HEK293 (cell line): ENCODE results near the gene SYCP3.

ENCODE experiments used
- CTCF ChIA-PET: fragments of 350-600 bp; formaldehyde crosslinking; extraction: SDS; loops from one replicate; lab custom pipeline; 2021; ENCODE audit warnings: antibody characterized with exemption; lab: Yijun Ruan, JAX
- POLR2A ChIA-PET: fragments of 300-600 bp; formaldehyde crosslinking; extraction: SDS; loops from one replicate; lab custom pipeline; 2020; ENCODE audit warnings: antibody characterized with exemption, inconsistent platforms; lab: Yijun Ruan, JAX
- H3K27ac ChIP-seq: fragments of 200-500 bp; sonication (Bioruptor generic); 2 replicates; pipeline ENCODE4 v1.5.1; 2014; ENCODE audit warnings: low read depth, low read length, control low read depth, inconsistent platforms; ENCODE audit errors: extremely low read depth
- H3K36me3 ChIP-seq, 2 experiments: fragments of 200-500 bp in 1 of 2; sonication (Bioruptor generic) in 1 of 2; 1 replicate in 1 of 2; 2 replicates in 1 of 2; pipeline ENCODE4 v1.5.1; 2014 to 2017; ENCODE audit warnings: inconsistent platforms in 2 of 2, low read length in 2 of 2; ENCODE audit not compliant: control insufficient read depth in 2 of 2, insufficient read depth in 1 of 2
- H3K4me1 ChIP-seq: fragments of 200-500 bp; sonication (Bioruptor generic); 2 replicates; pipeline ENCODE4 v1.5.1; 2014; ENCODE audit warnings: mild to moderate bottlenecking, low read length, inconsistent platforms; ENCODE audit not compliant: control insufficient read depth, insufficient read depth
- H3K4me3 ChIP-seq: 2 replicates; pipeline ENCODE4 v1.5.1; 2011; ENCODE audit warnings: low read depth, mild to moderate bottlenecking, control low read depth, low read length, moderate library complexity
- H3K9me3 ChIP-seq: fragments of 200-500 bp; sonication (Bioruptor generic); 2 replicates; pipeline ENCODE4 v1.5.1; 2014; ENCODE audit warnings: low read depth, low read length, inconsistent platforms; ENCODE audit not compliant: control insufficient read depth, insufficient read depth
- GFI1B ChIP-seq: fragments of 450-650 bp; formaldehyde crosslinking; IDR thresholded peaks from 2 replicates; pipeline ENCODE4 v1.5.1; 2016; ENCODE audit warnings: missing biosample characterization, missing genetic modification characterization
- ZBTB20 ChIP-seq: fragments of 450-650 bp; formaldehyde crosslinking; IDR thresholded peaks from 2 replicates; pipeline ENCODE4 v1.5.1; 2016; ENCODE audit warnings: missing biosample characterization, missing genetic modification characterization
- ZBTB48 ChIP-seq: fragments of 450-650 bp; formaldehyde crosslinking; IDR thresholded peaks from 2 replicates; pipeline ENCODE4 v1.5.1; 2016; ENCODE audit warnings: missing biosample characterization, missing genetic modification characterization
- ZBTB7A ChIP-seq: fragments of 450-650 bp; formaldehyde crosslinking; IDR thresholded peaks from 2 replicates; pipeline ENCODE4 v1.5.1; 2016; ENCODE audit warnings: low read depth, missing biosample characterization, missing genetic modification characterization
- ZNF19 ChIP-seq: fragments of 450-650 bp; formaldehyde crosslinking; IDR thresholded peaks from 2 replicates; pipeline ENCODE4; 2016; ENCODE audit warnings: missing biosample characterization, missing genetic modification characterization, low read depth
- ZNF202 ChIP-seq: fragments of 450-650 bp; formaldehyde crosslinking; IDR thresholded peaks from 2 replicates; pipeline ENCODE4 v1.5.1; 2016; ENCODE audit warnings: missing biosample characterization, missing genetic modification characterization, borderline replicate concordance
- ZNF239 ChIP-seq: fragments of 450-650 bp; formaldehyde crosslinking; IDR thresholded peaks from 2 replicates; pipeline ENCODE4 v1.5.1; 2016; ENCODE audit warnings: missing biosample characterization, missing genetic modification characterization
- ZNF707 ChIP-seq: fragments of 450-650 bp; formaldehyde crosslinking; IDR thresholded peaks from 2 replicates; pipeline ENCODE4 v1.5.1; 2016; ENCODE audit warnings: missing biosample characterization, missing genetic modification characterization
- ZNF843 ChIP-seq: fragments of 450-650 bp; formaldehyde crosslinking; IDR thresholded peaks from 2 replicates; pipeline ENCODE4 v1.5.1; 2016; ENCODE audit warnings: missing biosample characterization, missing genetic modification characterization
- TF ChIP-seq, protein P1 (sequence below): fragments of 450-650 bp; formaldehyde crosslinking; IDR thresholded peaks from 2 replicates; pipeline ENCODE4 v1.5.1; 2017; ENCODE audit warnings: missing biosample characterization, missing genetic modification characterization
- TF ChIP-seq, protein P2 (sequence below): fragments of 450-650 bp; formaldehyde crosslinking; IDR thresholded peaks from 2 replicates; pipeline ENCODE4 v1.5.1; 2016; ENCODE audit warnings: missing biosample characterization, missing genetic modification characterization
- TF ChIP-seq, protein P3 (sequence below): fragments of 450-650 bp; formaldehyde crosslinking; IDR thresholded peaks from 2 replicates; pipeline ENCODE4 v1.5.1; 2016; ENCODE audit warnings: missing biosample characterization, missing genetic modification characterization

SYCP3 gene

DNA sequence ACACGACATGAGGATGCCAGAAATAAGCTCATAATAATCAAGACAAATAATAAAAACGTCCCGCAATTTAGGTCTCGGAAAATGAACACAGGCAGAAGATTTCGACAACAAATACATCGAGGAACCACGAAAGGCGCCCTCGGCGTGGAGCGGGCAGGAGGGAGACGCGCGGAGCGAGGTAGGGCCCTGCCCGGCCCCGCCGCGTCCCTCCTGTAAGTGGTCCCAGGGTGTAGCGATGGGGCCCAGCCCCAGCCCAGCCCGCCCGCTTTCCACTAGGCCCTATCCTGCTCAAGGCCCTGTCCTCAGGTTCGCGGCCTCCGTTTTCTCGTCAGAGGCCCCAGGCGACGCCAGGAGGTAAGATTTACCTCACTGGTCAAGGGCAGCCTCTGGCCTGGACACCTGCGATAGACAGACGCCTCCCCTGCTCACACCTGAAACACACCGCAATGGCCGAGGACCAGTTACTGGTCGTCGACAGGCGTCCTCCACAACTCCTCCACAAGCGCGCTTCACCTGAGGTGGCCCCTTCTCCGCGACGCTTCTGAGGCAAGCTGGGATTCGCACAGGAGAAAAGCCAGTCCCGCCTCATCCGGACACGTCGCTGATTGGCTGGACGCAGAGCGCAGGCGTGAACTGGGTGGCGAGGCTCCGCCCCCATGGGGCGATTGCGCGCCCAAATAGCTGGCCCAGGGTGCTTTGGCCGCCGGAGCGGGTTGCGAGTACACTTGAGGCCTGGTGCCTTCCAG lies at the start of gene SYCP3:
Gene SYCP3 (minus strand): TSS at position 543 of the 746 bp plus-strand sequence. CDS start 1,527 bp downstream, outside the sequence.
- Histone ChIP-seq H3K27ac (no peak within 1 kb of the TSS), H3K9me3 (no peaks in the 10 kb centered on the region), H3K4me1 (no peaks in the 10 kb centered on the region), H3K4me3 (no peak within 1 kb of the TSS), H3K36me3 (peaks cover 10 to 23% of the 10 kb centered on the region in 2 experiments; a peak in 2 of 3 replicates)
- ChIA-PET CTCF (no interaction called here), POLR2A (no interaction called here)
- TF ChIP-seq ZNF19 (tag by site-specific recombination) (no peak), ZBTB20 (tag by site-specific recombination) (no peak), ZNF202 (tag by site-specific recombination) (no peak), ZNF707 (tag by site-specific recombination) (no peak), ZNF843 (no peak)
- TF ChIP-seq, protein P1, sequence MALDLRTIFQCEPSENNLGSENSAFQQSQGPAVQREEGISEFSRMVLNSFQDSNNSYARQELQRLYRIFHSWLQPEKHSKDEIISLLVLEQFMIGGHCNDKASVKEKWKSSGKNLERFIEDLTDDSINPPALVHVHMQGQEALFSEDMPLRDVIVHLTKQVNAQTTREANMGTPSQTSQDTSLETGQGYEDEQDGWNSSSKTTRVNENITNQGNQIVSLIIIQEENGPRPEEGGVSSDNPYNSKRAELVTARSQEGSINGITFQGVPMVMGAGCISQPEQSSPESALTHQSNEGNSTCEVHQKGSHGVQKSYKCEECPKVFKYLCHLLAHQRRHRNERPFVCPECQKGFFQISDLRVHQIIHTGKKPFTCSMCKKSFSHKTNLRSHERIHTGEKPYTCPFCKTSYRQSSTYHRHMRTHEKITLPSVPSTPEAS (tag by site-specific recombination) = no peak
- TF ChIP-seq, protein P2, sequence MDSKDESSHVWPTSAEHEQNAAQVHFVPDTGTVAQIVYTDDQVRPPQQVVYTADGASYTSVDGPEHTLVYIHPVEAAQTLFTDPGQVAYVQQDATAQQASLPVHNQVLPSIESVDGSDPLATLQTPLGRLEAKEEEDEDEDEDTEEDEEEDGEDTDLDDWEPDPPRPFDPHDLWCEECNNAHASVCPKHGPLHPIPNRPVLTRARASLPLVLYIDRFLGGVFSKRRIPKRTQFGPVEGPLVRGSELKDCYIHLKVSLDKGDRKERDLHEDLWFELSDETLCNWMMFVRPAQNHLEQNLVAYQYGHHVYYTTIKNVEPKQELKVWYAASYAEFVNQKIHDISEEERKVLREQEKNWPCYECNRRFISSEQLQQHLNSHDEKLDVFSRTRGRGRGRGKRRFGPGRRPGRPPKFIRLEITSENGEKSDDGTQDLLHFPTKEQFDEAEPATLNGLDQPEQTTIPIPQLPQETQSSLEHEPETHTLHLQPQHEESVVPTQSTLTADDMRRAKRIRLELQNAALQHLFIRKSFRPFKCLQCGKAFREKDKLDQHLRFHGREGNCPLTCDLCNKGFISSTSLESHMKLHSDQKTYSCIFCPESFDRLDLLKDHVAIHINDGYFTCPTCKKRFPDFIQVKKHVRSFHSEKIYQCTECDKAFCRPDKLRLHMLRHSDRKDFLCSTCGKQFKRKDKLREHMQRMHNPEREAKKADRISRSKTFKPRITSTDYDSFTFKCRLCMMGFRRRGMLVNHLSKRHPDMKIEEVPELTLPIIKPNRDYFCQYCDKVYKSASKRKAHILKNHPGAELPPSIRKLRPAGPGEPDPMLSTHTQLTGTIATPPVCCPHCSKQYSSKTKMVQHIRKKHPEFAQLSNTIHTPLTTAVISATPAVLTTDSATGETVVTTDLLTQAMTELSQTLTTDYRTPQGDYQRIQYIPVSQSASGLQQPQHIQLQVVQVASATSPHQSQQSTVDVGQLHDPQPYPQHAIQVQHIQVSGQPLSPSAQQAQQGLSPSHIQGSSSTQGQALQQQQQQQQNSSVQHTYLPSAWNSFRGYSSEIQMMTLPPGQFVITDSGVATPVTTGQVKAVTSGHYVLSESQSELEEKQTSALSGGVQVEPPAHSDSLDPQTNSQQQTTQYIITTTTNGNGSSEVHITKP (tag by site-specific recombination) = no peak

DNA sequence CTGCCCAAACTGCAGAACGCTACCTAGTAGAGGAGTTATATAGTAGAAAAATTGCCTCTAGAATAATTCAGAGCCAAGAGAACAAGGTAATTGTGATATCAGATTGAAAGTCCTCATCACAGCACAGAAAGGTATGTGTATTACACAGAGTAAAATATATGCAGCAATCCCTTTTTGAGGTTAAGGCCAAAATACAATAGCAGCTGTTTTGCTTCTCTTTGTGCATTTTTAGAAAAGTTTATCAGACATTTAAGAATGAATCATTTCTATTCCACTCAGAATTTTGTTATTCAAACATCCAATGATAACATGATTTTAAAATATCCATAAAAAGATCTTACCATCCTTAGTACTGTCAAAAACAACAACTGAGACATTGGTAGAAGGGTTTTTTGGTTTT lies 46.4 kb upstream of the SYCP3 start:
- Histone ChIP-seq H3K4me3 (no peak overlapping the region), H3K4me1 (peaks cover 12% of the 10 kb centered on the region), H3K9me3 (no peaks in the 10 kb centered on the region), H3K27ac (no peak overlapping the region), H3K36me3 (peaks cover 0 to 4% of the 10 kb centered on the region in 2 experiments; a peak in 1 of 3 replicates)
- TF ChIP-seq ZBTB7A (tag by site-specific recombination) (no peak), ZBTB48 (no peak)
- TF ChIP-seq, protein P3, sequence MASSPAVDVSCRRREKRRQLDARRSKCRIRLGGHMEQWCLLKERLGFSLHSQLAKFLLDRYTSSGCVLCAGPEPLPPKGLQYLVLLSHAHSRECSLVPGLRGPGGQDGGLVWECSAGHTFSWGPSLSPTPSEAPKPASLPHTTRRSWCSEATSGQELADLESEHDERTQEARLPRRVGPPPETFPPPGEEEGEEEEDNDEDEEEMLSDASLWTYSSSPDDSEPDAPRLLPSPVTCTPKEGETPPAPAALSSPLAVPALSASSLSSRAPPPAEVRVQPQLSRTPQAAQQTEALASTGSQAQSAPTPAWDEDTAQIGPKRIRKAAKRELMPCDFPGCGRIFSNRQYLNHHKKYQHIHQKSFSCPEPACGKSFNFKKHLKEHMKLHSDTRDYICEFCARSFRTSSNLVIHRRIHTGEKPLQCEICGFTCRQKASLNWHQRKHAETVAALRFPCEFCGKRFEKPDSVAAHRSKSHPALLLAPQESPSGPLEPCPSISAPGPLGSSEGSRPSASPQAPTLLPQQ = no peak
- CTCF ChIA-PET = interaction anchor here (1.0 to 2.7 kb wide), 3 partner anchors 12 to 55 kb away, joined by 7 to 12 read pairs (median 8); no protein-coding TSS in a partner anchor
- POLR2A ChIA-PET = no interaction called here

DNA sequence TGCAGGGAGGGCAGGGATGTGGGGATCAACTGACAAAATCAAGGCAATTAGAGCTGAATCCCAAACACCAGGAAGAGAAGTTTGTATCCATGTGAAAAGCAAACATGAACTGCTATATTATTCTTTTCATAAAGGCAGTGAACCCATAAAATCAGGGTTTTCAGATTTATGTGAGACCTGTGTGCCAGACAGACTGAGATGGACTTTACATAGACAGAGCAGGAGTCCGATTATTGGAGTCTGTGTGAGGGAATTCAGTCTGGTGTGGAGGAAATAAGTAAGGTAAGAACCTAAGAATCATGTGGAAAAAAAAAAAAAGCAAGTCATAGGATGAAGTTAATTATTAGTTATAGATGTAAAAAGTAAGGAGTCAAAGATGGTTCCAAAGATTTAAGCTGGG lies 45.1 kb upstream of the SYCP3 start:
- Histone ChIP-seq H3K4me1 (peaks cover 12% of the 10 kb centered on the region), H3K4me3 (no peak overlapping the region), H3K9me3 (no peaks in the 10 kb centered on the region), H3K36me3 (peaks cover 0 to 4% of the 10 kb centered on the region in 2 experiments; a peak in 1 of 3 replicates), H3K27ac (no peak overlapping the region)
- CTCF ChIA-PET = interaction anchor here (0.6 to 2.7 kb wide), 3 partner anchors 9 to 36 kb away, joined by 4 to 12 read pairs (median 4); no protein-coding TSS in a partner anchor
- TF ChIP-seq GFI1B = no peak
- no peak for TF ChIP-seq ZNF239
- POLR2A ChIA-PET = interaction anchor here (1.0 kb wide), 1 partner anchor 45 kb away, joined by 4 read pairs; no protein-coding TSS in a partner anchor
